GM18870 (cell line): ENCODE data around the gene GNG8.

Experiments used
- ATAC-seq: cut with Tn5 transposase; IDR thresholded peaks from one replicate; pipeline ENCODE4 v1.9.1; 2021; ENCODE audit warnings: moderate library complexity; ENCODE audit not compliant: unreplicated experiment

GNG8 gene

GRCh38 chr19:46603752-46604231 lies 32.2 kb downstream of the GNG8 start:
- ATAC-seq: no peak

GRCh38 chr19:46603195-46603637 lies 32.8 kb downstream of the GNG8 start:
- ATAC-seq: no peak

GRCh38 chr19:46602392-46603194 lies 33.4 kb downstream of the GNG8 start:
- no peak for ATAC-seq

- ATAC-seq: peak; percentile 8
Observed at GRCh38 chr19:46601318-46602224, 34.4 kb downstream of the GNG8 start, which contains the start of gene CALM3. Gene CALM3, plus strand, starts transcription at chr19:46601330. Its CDS starts 105 bp downstream, at chr19:46601435.

- ATAC-seq: peak; percentile 83
Observed at GRCh38 chr19:46600384-46601317, 35.4 kb downstream of the GNG8 start.

GRCh38 chr19:46599716-46600373 lies 36.2 kb downstream of the GNG8 start:
- ATAC-seq: no peak

- no peak for ATAC-seq
Observed at GRCh38 chr19:46598372-46598917, 37.6 kb downstream of the GNG8 start.

GRCh38 chr19:46596008-46596407 lies 40.0 kb downstream of the GNG8 start:
- ATAC-seq: no peak

GRCh38 chr19:46591870-46592269 lies 44.1 kb downstream of the GNG8 start:
- ATAC-seq: no peak

- no peak for ATAC-seq
Observed at GRCh38 chr19:46591254-46591653, 44.7 kb downstream of the GNG8 start.

- ATAC-seq: no peak
Observed at GRCh38 chr19:46587861-46588260, 48.1 kb downstream of the GNG8 start.

GRCh38 chr19:46586294-46586693 lies 49.7 kb downstream of the GNG8 start:
- no peak for ATAC-seq

GRCh38 chr19:46585539-46585938 lies 50.5 kb downstream of the GNG8 start:
- no peak for ATAC-seq
